HG03095 (cell line): ENCODE data around the gene NEURL4.
"Not testable (repeated sequence)": the region's sequence is repeated elsewhere in the genome, so short reads cannot be mapped to it uniquely, and the experiment has no call there.

Experiments
- ATAC-seq: cut with Tn5 transposase; IDR thresholded peaks from one replicate; pipeline ENCODE4 v1.9.1; 2021; ENCODE audit warnings: moderate library complexity; ENCODE audit not compliant: unreplicated experiment

The NEURL4 gene

DNA sequence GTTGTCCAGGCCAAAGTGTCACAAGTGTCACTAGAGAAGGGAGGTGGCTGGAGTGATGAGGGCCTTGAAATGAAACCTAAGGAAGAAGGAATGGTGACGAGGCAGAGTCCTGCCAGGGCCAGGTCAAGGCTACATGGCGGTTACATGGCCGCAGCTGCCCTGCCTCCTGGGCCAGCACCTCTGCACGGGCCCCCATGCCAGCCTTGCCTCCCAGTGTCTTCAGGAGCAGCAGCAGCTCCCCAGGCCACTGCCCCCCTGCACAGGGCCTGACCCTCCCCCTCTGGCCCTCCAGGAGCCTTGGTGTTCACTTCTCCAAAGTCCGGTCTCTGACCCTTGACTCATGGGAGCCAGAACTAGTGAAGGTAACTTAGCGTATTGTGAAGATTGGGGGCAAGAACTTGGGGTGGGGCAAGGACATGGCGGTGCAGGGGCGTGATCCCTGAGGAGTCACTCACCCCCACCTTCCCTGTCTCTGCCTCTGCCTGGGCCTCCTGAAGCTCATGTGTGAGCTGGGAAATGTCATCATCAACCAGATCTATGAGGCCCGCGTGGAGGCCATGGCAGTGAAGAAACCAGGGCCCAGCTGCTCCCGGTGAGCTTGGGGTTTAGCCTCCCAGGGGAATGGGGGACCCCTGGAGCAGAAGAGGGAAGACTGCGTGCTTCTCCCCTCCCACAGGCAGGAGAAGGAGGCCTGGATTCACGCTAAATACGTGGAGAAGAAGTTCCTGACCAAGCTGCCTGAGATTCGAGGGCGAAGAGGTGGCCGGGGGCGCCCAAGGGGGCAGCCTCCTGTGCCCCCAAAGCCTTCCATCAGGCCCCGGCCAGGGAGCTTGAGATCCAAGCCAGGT, 18.7 kb upstream of the NEURL4 start:
- ATAC-seq = no peak

DNA sequence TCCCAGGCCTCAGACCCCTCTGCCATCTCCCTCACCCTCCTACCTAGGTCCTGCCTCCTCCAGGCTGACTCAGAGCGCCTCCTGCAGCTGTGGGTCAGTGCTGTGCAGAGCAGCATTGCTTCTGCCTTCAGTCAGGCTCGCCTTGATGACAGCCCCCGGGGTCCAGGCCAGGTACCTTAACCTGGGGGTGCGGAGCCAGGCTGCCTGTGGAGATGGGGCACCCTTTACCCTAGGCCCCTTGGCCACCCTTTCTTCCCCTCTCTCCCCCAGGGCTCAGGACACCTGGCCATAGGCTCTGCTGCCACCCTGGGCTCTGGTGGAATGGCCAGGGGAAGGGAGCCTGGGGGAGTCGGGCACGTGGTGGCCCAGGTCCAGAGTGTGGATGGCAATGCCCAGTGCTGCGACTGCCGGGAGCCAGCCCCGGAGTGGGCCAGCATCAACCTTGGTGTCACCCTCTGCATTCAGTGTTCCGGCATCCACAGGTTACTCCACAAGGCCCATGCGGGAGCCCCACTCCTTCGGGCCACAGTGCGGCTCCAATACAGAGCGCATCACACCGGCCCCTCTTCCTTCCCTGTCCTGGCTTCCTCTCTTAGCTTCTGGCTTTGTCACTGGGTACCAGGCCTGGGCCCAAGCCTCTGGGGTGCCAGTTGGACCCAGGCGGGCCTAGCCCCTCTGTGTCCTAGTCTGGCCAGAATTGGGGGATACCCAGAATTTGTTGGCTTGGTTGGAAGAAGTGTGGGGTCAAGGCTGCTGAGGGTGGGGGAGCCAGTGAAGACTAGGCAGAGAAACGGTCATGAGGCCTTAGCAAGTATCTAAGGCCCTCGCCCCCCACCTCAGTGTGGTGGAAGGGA, 17.9 kb upstream of the NEURL4 start:
- ATAC-seq = no peak

DNA sequence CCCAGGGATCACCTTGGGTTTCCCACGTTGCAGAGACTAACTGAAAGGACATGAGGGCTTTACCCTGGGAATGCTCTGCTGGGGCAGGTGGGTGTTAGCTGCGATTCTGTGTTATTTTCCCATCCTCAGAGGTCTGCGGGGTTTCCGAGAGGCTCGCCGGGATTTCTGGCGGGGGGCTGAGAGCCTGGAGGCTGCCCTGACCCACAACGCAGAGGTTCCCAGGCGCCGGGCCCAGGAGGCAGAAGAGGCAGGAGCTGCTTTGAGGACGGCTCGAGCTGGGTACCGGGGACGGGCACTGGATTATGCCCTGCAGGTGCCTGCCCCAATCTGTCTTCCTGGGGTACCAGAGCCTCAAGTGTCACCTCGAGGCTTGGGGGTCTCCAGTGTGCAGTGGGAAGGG, 14.1 kb upstream of the NEURL4 start:
- ATAC-seq = no peak

DNA sequence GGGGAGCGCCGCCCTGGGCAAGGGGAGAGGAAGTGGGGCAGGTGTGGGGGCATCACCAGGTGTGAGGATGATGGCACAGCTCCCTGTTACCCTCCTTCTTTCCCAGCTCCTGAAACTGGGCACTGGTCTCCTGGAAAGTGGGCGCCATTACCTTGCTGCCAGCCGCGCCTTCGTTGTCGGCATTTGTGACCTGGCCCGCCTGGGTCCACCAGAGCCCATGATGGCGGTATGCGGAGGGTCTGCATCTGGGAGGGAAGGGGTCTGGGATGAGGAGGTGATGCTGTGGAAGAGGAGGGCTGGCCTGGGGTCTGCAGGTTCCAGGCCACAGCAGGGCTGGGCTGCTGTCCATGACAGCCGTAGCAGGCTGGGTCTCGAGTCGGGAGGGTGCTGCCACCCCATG, 12.7 kb upstream of the NEURL4 start:
- ATAC-seq = no peak

DNA sequence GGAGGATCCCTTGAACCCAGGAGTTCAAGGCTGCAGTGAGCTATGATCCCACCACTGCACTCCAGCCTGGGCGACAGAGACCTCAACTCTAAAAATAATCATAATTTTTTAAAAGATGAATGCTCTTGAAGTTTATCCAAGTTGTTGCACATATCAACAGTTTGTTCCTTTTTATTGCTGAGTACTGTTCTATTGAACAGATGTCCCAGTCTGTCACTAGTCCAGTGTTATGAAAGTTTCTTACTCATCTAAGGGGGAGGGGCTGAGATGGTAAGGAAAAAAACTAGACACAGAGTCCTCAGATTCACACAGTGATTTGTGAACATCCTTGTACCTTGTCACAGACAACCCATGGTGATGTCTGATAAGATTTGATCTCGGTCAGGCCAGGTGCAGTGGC, 11.0 kb upstream of the NEURL4 start:
- no peak for ATAC-seq

DNA sequence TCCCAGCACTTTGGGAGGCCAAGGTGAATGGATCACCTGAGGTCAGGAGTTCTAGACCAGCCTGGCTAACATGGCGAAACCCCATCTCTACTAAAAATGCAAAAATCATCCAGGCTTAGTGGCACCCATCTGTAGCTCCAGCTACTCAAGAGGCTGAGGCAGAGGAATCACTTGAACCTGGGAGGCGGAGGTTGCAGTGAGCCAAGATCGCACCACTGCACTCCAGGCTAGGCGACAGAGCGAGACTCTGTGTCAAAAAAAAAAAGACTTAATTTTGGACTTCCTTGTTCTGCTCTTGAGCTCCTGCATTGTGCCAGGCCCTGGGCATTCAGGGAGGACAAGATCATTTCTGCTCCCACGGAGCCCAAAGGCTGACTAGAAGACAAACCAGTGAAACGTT, 8.5 kb upstream of the NEURL4 start:
- ATAC-seq = not testable (repeated sequence)

DNA sequence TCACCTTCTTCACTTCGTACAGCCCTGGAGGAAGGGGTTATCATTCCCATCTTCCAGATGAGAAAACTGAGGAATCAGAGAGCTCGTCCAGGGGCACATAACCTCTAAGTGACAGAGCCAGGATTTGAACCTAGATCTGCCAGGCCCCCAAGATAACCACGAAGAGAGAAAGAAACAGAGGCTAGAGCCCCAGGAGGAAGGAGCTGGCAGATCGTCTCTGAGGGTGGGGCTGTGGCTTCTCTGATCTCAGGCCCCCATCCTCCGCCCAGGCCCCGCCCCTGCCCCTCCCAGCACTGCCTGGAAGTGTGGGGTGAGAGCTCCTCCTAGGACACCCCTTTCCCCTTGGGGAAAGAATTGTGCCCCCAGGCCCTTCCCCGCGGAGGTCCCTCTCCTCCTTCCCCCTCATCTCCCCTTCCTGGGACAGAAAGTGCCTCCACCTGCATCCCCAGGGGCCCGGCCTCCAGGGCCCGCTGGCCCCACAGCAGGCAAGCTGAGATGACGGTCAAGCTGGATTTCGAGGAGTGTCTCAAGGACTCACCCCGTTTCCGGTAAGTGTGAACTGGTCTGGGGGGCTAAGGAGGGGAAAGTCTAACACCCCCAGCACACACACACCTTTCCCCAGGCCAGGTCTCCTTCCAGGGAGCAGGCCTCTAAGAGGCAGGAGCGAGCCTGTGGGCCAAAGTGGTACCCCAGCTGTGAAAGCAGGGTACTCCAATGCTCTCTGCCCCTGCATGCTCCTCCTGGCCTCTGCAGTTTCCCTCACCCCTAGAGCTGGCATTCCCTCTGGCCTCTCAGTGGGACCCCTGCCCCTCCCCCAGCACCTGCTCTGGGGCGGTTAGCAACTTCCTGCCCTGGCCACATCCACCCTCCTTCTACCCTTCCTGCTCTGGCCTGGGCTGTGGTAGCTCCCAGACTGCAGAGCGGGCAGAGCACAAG, 7.4 kb upstream of the NEURL4 start, which contains the start of gene ACAP1:
ACAP1 (plus strand) TSS at position 290 of the 936 bp plus-strand sequence; CDS start at position 496, 206 bp downstream.
- ATAC-seq = peak; percentile 54

DNA sequence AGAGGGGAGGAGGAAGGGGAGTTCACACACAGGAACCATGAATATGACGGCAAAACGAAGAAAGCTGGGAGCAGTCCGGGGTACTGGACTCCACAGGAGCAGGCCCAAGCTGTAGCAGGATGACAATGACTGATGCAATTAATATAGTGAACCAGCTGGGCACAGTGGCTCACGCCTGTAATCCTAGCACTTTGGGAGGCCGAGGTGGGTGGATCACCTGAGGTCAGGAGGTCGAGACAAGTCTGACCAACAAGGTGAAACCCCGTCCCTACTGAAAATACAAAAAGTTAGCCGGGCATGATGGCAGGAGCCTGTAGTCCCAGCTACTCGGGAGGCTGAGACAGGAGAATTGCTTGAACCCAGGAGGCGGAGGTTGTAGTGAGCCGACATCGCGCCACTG, 6.6 kb upstream of the NEURL4 start:
- ATAC-seq = not testable (repeated sequence)

DNA sequence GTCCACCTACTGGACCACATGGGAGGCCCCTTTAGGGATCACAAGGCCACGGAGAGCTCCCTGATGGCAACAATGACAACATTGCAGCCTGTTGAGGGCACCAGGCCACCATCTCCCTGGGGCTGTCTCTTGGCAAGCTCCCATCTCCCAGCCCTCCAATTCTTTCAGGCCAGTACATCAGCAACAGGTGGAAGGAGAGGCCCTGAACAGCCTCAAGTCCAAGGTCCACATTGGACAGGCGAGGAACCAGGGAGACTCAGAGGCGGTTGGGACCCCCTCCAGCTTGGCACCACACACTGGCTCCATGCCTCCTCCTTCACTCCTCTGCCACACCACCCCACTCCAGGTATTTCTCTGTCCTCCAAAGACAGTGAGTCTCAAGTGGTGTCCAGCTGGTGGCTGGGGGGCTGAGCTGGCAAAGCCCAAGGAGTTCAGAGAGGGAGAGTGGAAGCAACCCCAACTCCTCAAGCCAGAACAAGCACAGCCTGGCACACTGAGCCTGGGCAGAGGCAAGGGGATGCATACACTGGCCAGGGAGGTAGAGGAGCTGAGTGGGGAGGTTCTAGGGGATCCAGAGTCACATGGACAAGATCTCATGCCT, 5.9 kb upstream of the NEURL4 start:
- no peak for ATAC-seq

DNA sequence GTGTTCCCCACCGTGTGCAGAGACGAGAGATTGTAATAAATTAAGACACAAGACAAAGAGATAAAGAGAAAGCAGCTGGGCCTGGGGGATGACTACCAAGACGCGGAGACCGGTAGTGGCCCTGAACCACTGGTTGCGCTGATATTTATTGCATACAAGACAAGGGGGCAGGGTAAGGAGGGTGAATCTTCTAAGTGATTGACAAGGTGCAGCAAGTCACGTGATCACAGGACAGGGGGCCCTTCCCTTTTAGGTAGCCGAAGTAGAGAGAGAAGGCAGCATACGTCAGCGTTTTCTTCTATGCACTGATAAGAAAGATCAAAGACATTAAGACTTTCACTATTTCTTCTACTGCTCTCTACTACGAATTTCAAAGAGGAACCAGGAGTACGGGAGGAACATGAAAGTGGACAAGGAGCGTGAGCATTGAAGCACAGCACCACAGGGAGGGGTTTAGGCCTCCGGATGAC, 3.5 kb upstream of the NEURL4 start:
- ATAC-seq = not testable (repeated sequence)

DNA sequence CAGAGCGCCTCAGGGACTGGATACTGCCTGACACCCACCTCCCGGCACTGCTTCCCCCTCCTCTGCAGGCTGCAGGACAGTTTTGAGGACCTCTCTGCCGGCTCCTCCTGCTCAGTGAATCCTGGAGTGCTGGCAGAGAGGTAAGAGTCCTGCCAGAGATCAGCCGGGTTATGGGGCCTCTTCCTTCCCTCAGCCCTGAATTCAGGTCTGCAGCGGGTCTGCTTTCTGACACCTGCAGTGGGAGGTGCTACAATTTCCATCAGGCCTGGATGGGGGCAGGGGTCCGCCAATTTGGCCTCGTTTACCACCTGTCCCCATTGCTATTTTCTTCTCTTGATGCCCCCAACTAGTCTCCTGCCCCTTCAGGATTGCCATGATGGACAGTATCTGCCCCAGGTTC, 3.0 kb upstream of the NEURL4 start:
- ATAC-seq = no peak

DNA sequence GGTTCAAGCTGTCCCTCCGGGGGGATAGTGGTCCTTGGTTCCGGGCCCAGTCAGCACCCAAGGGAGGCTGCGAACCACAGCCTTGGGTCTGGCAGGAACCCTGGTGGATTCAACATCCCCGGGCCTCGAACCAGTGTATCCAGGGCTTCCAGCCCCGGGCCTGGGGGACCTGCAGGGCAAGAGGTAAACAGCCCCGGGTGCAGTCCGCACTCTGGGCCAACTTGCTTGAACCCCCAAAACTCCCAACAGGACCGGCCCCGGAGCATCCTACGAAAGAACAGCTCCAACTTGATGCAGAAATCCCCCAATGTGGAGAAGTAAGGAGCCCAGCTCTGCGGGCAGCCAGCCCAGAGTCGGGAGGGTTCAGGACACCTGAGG, 1.5 kb upstream of the NEURL4 start:
- ATAC-seq = no peak

DNA sequence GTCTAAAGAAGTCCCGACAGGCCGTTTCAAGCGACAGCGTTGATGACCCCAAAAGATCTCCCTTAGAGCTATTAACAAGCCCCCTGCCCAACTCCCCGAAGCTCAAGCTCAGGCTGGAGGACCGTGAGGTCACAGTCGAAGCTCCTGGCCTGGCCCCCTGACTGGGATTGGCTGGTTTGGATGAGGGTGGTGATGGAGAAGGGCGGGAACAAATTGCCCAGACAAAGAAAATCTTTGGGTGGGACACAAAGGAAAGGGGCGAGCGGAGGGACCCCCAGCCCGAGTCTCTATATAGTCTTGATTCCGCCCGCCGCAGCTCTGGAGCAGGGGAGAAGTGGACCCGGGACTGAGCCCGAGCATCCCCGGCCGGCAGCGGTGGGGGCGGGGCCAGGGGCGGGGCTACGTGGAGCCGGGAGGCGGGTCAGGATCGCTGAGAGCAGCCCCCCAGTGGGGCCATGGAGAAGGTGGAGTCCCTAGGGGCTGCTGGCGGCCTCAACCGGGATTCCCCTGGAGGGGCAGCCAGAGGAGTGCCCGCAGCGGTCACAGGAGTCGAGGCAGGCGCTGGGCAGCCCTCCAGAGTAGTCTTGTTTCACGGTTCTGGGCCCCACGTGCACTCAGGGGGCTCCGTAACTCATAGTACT, 982 bp upstream of the NEURL4 start:
- peak; percentile 34 for ATAC-seq

DNA sequence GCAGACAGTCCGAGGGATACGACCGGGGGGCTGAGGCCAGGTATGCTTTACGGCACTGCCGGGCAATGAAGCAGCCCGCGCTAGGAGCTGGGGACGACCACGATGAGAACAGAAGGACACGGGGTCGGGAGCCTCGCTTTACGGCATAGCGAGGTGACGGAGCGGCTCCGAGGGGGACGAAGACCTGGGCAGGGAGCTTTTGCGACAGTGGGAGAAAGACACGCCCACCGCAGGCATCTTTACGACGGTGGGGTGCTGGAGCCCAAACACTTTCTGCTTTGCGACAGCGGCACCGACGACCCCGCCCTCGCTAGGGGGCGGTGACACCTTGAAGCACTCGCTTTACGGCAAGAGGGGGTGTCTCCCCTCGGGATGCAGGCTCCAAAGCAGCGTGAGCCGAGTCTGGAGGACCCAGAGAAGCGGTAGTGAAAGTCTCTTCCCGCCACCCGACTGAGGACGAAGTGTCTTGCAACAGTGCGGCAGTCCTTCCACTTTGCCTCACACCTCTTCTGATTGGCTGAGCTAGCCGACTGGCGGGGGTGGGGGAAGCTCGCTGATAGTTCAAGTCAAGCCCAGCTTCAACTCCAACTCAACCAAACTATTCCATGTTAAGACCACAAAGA, 350 bp upstream of the NEURL4 start:
- ATAC-seq = peak; percentile 40

DNA sequence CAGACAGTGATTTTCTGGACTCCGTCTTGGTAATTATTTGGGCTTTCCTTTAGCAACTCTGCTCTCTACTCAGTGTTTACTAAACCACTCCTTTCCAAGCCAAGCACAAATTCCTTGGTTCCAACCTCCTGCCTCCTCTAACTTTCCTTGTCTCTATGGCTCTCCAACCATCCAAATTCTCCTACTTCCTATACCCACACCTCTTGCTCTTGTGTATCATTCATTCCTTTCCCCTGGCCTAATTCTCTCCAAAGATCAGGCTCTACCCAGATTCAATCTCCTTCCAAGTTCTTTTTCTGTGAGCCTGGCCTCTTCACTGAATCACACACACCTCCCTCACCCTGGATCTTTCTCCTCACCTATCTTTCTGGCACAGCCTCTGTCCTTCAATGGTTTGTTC, 1.1 kb downstream of the NEURL4 start:
- ATAC-seq = no peak

DNA sequence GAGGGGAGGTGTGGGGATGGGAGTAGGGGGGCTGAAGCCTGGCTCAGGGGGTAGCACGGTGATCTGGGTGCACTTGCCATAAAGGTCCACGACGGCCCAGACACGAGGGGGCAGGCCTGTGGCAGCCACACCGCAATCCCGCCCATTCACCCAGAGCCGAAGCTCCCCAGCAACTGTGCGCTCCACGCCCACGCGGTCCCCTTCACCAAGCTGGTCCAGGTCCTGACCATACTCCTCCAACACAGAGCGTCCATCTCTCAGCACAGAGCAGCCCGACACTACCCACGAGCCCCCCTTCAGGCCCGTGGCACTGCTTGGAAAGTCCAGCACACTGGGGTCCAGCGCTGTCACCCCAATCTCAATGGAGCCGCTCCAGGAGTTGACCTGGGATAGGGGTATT, 1.6 kb downstream of the NEURL4 start:
- no peak for ATAC-seq

DNA sequence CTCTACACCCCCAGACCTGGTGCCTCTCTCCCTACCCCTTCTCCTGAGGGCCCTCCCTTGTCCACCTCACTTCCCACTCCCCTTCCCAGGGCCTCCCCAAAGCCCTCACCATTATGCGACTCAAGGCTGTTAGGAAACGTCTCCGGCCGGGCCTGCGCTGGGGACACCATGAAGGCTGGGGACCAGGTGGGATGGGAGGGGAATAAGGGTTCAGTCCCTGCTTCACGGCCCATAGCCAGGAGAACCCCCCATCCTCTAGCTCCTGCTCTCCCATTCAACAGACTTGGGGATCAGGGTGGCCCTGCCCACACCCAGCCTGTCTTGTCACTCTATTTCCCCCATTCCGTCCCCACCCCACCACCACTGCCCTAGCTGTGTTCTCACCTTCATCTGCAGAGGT, 2.1 kb downstream of the NEURL4 start:
- no peak for ATAC-seq

DNA sequence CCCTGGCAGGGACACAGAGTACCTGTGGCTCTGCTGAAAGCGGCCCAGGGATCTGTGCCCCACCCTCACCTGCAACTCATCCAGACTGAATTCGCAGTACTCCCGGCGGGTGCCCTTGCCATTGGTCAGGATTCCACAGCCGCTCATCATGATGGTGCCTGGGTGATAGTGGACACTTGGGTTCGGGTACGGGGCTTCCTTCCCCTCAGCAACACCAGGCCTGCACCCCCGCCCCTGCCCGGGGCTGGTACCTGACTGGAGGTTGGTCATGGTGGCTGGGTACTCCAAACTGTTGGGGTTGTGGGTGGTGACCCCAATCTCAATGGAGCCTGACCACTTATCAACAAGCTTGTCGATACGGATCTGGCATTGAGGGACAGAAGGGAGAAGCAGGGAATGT, 2.9 kb downstream of the NEURL4 start:
- ATAC-seq = no peak

DNA sequence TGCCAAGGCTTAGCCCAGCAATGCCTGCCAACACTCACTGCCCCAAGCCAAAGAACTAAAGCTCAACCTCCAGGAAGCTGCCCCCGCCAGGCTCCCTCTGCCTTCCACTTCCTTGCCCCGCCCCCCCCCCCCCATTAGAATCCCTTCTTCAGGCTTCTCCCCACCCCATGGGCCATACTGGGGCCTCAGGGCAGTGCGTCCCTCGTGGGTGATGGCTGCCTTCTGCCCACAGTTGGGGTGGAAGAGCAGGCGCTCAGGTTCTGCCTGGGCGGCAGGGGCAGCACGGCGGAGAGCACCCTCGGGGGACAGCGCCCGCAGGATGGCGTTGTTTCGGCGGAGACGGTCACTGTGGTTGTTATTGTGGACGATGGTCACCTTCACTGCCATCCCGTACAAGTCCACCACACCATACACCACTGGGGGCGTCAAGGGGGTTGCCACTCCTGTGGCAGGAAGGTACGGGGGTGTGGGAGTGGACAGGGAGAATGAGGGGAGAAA, 4.1 kb downstream of the NEURL4 start:
- ATAC-seq = no peak
